Anterior cingulate cortex (tissue), 58 donors: Measurements from ENCODE around the gene RPTOR.
"Not testable (repeated sequence)": the region's sequence is repeated elsewhere in the genome, so short reads cannot be mapped to it uniquely, and the experiment has no call there.

Experiments used
- DNase-seq, 58 donors: peaks; one replicate each; lab custom pipeline; 2025; lab: John Stamatoyannopoulos, UW

RPTOR gene

GRCh38 chr17:80544655-80545498 lies at the start of gene RPTOR:
Gene RPTOR, plus strand, starts transcription at chr17:80544838. Its CDS starts 792 bp downstream, at chr17:80545630.
- DNase-seq, result peak; percentile 47 to 94 (median 87)

- DNase-seq, result no peak
Measured at GRCh38 chr17:80497726-80498241, 46.9 kb upstream of the RPTOR start.

GRCh38 chr17:80498242-80498919 lies 46.3 kb upstream of the RPTOR start:
- peak in 1 of 58 donors; percentile 3 for DNase-seq

GRCh38 chr17:80498920-80499410 lies 45.7 kb upstream of the RPTOR start:
- no peak for DNase-seq

GRCh38 chr17:80499560-80499959 lies 45.1 kb upstream of the RPTOR start:
- no peak for DNase-seq

- peak in 3 of 58 donors; percentile 7 to 17 (median 12) for DNase-seq
Measured at GRCh38 chr17:80499961-80500665, 44.5 kb upstream of the RPTOR start.

- peak in 1 of 58 donors; percentile 43 for DNase-seq
Measured at GRCh38 chr17:80501741-80502577, 42.7 kb upstream of the RPTOR start.

- no peak for DNase-seq
Measured at GRCh38 chr17:80502578-80502877, 42.1 kb upstream of the RPTOR start.

- DNase-seq, result no peak
Measured at GRCh38 chr17:80503031-80503430, 41.6 kb upstream of the RPTOR start.

GRCh38 chr17:80503921-80504320 lies 40.7 kb upstream of the RPTOR start:
- no peak for DNase-seq

- no peak for DNase-seq
Measured at GRCh38 chr17:80504686-80505413, 39.8 kb upstream of the RPTOR start.

GRCh38 chr17:80507177-80507576 lies 37.5 kb upstream of the RPTOR start:
- not testable (repeated sequence) for DNase-seq

GRCh38 chr17:80507965-80508364 lies 36.7 kb upstream of the RPTOR start:
- DNase-seq, result no peak

GRCh38 chr17:80509311-80509710 lies 35.3 kb upstream of the RPTOR start:
- no peak for DNase-seq

GRCh38 chr17:80510132-80510531 lies 34.5 kb upstream of the RPTOR start:
- DNase-seq, result no peak

GRCh38 chr17:80510772-80511171 lies 33.9 kb upstream of the RPTOR start:
- no peak for DNase-seq

- no peak for DNase-seq
Measured at GRCh38 chr17:80511222-80512180, 33.1 kb upstream of the RPTOR start.

- DNase-seq, result no peak
Measured at GRCh38 chr17:80512233-80512632, 32.4 kb upstream of the RPTOR start.
